HFF-Myc (cell line): ENCODE measurements around the gene DNHD1.
A peak's percentile ranks its signal among the peaks of the same experiment; 100 is the strongest.

Experiments used
- DNase-seq: peaks from one replicate; pipeline ENCODE4 v3.0.0-alpha.2; 2011; ENCODE audit warnings: low read depth; ENCODE audit errors: extremely low read depth
- H3K4me3 ChIP-seq: replicated peaks from 2 replicates; pipeline ENCODE4 v1.5.1; 2011; ENCODE audit warnings: low read depth, mild to moderate bottlenecking, control low read depth, low read length
- TF ChIP-seq, protein P1 (sequence below): IDR thresholded peaks from 2 replicates; pipeline ENCODE4 v1.5.1; 2012; ENCODE audit warnings: mild to moderate bottlenecking, low read depth, low read length, control low read depth; ENCODE audit errors: missing control alignments

DNHD1 gene

DNA sequence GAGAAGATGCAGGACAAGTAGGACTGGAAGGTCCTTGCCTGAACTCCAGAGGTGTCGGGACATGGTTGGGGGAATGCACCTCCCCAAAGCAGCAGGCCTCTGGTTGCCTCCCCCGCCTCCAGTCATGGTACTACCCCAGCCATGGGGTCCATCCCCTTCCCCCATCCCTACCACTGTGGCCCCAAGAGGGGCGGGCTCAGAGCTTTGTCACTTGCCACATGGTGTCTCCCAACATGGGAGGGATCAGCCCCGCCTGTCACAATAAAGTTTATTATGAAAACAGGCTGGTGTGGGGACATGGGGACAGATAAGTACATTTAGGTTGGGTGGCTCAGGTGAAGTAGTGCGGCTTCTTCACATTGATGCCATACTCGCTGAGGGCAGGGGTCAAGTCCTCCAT, 113.5 kb downstream of the DNHD1 start:
- TF ChIP-seq, protein P1, sequence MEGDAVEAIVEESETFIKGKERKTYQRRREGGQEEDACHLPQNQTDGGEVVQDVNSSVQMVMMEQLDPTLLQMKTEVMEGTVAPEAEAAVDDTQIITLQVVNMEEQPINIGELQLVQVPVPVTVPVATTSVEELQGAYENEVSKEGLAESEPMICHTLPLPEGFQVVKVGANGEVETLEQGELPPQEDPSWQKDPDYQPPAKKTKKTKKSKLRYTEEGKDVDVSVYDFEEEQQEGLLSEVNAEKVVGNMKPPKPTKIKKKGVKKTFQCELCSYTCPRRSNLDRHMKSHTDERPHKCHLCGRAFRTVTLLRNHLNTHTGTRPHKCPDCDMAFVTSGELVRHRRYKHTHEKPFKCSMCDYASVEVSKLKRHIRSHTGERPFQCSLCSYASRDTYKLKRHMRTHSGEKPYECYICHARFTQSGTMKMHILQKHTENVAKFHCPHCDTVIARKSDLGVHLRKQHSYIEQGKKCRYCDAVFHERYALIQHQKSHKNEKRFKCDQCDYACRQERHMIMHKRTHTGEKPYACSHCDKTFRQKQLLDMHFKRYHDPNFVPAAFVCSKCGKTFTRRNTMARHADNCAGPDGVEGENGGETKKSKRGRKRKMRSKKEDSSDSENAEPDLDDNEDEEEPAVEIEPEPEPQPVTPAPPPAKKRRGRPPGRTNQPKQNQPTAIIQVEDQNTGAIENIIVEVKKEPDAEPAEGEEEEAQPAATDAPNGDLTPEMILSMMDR: no peak
- peak overlapping the region; percentile 72 for H3K4me3 ChIP-seq
- DNase-seq: no peak

DNA sequence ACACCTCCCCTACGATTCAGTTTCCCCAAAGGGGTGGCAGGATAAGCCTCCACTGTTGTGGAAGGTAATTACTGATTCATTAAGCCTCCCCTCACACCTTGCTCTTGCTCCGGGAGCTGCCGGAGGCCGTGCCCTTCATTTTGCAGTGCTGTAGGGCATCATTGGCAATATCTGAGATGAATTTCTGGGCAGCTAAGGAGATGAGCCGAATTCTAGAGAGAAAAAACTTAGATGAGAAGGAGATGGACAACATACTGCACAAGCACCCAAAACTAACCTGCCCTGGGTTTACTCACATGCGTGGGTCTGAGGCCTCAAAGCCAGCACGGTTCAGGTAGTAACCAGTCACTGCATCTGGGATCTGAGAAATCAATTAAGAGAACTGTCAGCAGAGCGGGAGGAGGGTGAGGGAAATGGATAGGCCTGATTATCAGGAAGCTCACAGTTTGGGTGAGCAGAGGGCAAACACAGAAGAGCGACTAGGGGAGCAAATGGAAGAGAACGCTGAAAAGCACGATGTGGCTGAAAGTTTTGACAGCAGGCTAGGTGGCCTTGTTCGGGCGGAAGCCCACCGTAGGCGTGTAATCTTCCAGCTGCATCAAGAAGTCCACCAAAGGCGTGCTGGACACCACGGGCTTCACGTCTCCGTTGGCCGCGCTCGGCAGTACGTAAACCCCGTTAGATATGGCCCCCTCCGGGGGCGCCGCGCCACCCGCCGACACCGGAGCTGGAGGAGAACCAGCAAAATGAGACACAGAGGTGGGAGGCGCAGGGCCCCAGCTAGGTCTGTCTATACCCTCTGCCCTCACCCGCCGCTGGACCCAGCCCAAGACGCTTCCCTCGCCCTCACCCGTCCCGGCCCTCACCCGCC, 114.2 kb downstream of the DNHD1 start:
- no peak for DNase-seq
- peak overlapping the region; percentile 72 for H3K4me3 ChIP-seq
- TF ChIP-seq, protein P1: no peak

DNA sequence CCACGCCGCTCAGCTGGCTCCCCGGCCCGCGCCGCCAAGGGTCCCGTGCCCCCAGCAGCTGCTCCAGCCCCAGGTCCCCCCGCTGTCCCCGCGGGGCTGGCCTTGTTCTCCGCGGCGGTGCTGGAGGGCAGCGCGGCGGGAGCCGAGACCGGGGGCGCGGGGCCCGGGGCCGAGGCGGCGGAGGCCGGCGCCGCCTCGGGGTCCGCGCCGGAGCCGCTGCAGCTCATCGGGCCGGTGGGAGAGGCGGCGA, 114.8 kb downstream of the DNHD1 start:
- peak overlapping the region; percentile 72 for H3K4me3 ChIP-seq
- no peak for DNase-seq
- TF ChIP-seq, protein P1: no peak

DNA sequence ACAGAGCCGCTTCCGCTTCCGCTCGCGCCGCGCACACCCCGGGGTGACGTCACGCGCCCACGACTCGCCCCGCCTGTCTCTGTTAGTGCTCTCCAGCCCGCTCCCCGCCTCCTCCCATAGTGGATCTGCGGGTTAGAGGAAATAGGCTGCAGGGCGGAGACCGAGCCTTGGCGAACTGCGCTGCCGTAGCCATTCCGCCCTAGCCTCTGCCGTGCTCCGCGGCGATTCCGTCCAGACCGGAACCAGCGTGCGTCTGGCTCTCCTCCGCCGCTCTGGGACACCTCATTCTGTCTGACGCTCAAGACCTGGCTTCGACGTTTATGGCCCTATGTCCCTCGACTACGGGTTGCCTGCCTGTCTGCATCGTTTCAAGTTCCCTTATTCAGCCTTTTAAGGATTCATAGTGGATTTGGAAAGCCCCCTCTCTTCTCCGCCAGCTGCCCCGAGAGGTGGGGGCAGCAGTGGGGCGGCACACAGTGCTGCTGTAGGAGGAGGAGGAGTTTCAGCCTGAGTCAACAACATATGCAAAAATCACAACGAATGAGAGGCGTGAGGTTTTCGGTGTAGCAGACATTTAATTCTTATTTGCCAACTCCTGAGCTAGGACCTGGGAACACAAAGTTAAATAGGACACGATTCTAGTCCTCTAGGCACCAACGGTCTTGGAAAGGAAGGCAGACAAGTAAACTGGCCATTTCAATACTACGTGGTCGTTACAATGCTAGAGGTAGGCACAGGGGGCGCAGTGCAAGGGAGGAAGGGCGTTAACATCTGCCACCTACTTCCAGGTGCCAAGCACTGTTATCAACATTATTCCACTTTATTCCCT, 115.3 kb downstream of the DNHD1 start, which contains the start of gene TAF10:
TAF10 (minus strand) TSS at position 4 of the 829 bp plus-strand sequence. CDS start 27 bp downstream, outside the sequence.
- TF ChIP-seq, protein P1: peak; percentile 53
- peak; percentile 81 for DNase-seq
- peak within 1 kb of the TSS; percentile 72 for H3K4me3 ChIP-seq

DNA sequence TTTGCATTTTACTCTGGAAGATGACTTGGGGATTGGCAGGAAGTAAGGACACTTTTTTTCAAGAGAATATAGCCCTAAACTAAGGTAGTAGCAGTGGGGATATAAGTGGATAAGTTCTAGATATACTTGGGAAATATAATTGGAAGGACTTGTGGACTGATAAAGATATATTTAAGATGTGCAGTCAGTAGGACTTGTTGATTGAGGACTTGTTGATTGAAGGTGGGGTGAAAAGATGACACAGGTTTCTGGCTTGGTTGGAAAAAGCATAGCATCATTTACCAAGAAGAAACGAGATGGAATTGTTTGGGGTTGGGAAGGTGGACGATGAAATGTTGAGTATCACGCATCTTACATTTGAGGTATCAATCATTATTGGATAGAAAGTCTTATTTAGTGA, 116.4 kb downstream of the DNHD1 start:
- DNase-seq: no peak
- TF ChIP-seq, protein P1: no peak
- H3K4me3 ChIP-seq: no peak overlapping the region

DNA sequence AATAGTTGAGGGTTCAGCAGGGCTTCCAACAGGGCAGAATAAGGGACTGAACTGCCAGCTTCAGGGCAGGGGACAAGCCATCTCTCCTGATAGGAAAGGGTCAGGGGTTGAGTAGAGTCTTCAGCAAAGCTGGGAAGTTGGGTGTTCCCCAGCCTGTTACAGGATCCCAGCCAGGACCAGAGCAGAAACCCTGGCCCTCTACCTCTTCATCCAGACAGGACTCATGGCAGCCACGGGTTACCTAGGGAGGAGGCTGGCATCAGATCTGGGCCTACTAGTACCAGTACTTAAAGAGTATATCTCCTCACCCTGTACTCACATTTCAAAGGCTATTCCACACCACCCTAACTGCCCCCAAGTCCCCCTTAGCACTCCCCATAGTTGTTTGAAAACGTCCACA, 117.4 kb downstream of the DNHD1 start:
- DNase-seq: no peak
- TF ChIP-seq, protein P1: no peak
- no peak overlapping the region for H3K4me3 ChIP-seq
